GM23338 (cell line): ENCODE measurements around the gene DTD1. TPM values are rescaled to one million over a fixed set of nuclear protein-coding genes. Genes with fewer than 3 reads are reported as not detected.

Experiments used
- ATAC-seq: fragments of 200-7000 bp; cut with Tn5 transposase; 3 replicates; pipeline ENCODE4 v1.9.1; 2020
- DNase-seq: peaks from one replicate; pipeline ENCODE4 v3.0.0-alpha.2; 2015; ENCODE audit warnings: low spot score
- H2AFZ ChIP-seq: fragments of 200-600 bp; sonication (generic); 2 replicates; pipeline ENCODE4 v1.8.0; 2016; ENCODE audit warnings: antibody characterized with exemption, mild to moderate bottlenecking, moderate library complexity
- H3F3A ChIP-seq: fragments of 200-600 bp; sonication (generic); replicated peaks from 2 replicates; pipeline ENCODE4 v1.8.0; 2017; ENCODE audit warnings: antibody characterized with exemption, mixed run types, low read depth
- H3K27ac ChIP-seq: fragments of 200-600 bp; sonication (generic); 2 replicates; pipeline ENCODE4 v1.6.1; 2016; ENCODE audit warnings: low read depth
- H3K27me3 ChIP-seq: fragments of 200-600 bp; sonication (generic); 2 replicates; pipeline ENCODE4 v1.8.0; 2016; ENCODE audit warnings: mild to moderate bottlenecking, mixed run types, moderate library complexity; ENCODE audit not compliant: insufficient read depth
- H3K36me3 ChIP-seq: fragments of 200-600 bp; sonication (generic); 2 replicates; pipeline ENCODE4 v1.8.0; 2016; ENCODE audit warnings: mild to moderate bottlenecking; ENCODE audit not compliant: insufficient read depth
- H3K4me1 ChIP-seq: fragments of 200-600 bp; sonication (generic); 2 replicates; pipeline ENCODE4 v1.8.0; 2016; ENCODE audit warnings: mild to moderate bottlenecking, moderate library complexity; ENCODE audit not compliant: insufficient read depth
- H3K4me2 ChIP-seq: fragments of 200-600 bp; sonication (generic); 2 replicates; pipeline ENCODE4 v1.7.1; 2017; ENCODE audit warnings: mixed run types
- H3K4me3 ChIP-seq: fragments of 200-600 bp; sonication (generic); 2 replicates; pipeline ENCODE4 v1.6.1; 2016; ENCODE audit warnings: mixed run types
- H3K79me2 ChIP-seq: fragments of 200-600 bp; sonication (generic); replicated peaks from 2 replicates; pipeline ENCODE4 v1.8.0; 2017; ENCODE audit warnings: mild to moderate bottlenecking; ENCODE audit not compliant: insufficient read depth
- H3K9me2 ChIP-seq: fragments of 200-600 bp; sonication (generic); 2 replicates; pipeline ENCODE4 v1.8.0; 2017; ENCODE audit not compliant: insufficient read depth
- H4K20me1 ChIP-seq: fragments of 200-600 bp; sonication (generic); replicated peaks from 2 replicates; pipeline ENCODE4 v1.8.0; 2017; ENCODE audit warnings: mild to moderate bottlenecking; ENCODE audit not compliant: insufficient read depth
- H3K27ac Mint-ChIP-seq: 2 replicates; pipeline ENCODE4 v1.8.0; 2020; ENCODE audit warnings: inconsistent platforms, mild to moderate bottlenecking, moderate library complexity, mixed read lengths
- H3K27me3 Mint-ChIP-seq: 3 replicates; pipeline ENCODE4 v1.8.0; 2022; ENCODE audit warnings: low read depth, mild to moderate bottlenecking, moderate library complexity, mixed read lengths, inconsistent platforms; ENCODE audit not compliant: insufficient read depth, poor library complexity
- H3K36me3 Mint-ChIP-seq: 3 replicates; pipeline ENCODE4 v1.8.0; 2021; ENCODE audit warnings: low read depth, mild to moderate bottlenecking, inconsistent platforms, moderate library complexity, mixed read lengths
- H3K4me1 Mint-ChIP-seq: 3 replicates; pipeline ENCODE4 v1.8.0; 2020; ENCODE audit warnings: mild to moderate bottlenecking, inconsistent platforms, mixed read lengths
- H3K4me3 Mint-ChIP-seq: 3 replicates; pipeline ENCODE4 v1.8.0; 2021; ENCODE audit warnings: moderate library complexity, mild to moderate bottlenecking, inconsistent platforms, mixed read lengths
- H3K9me3 Mint-ChIP-seq: 3 replicates; pipeline ENCODE4 v1.8.0; 2020; ENCODE audit warnings: moderate library complexity, mild to moderate bottlenecking, inconsistent platforms, mixed read lengths
- CREB1 ChIP-seq: fragments of 250-450 bp; sonication (Bioruptor Pico); IDR thresholded peaks from 2 replicates; pipeline ENCODE4 v1.5.0; 2020; ENCODE audit warnings: low read depth, mild to moderate bottlenecking, moderate library complexity
- CTCF ChIP-seq, 2 experiments: fragments of 200-600 bp in 1 of 2; sonication (generic) in 1 of 2; conservative IDR thresholded peaks; 2 replicates each; pipeline versions ENCODE4 v1.5.1 to v1.6.1; 2016 to 2017; ENCODE audit warnings: antibody characterized with exemption in 2 of 2, low read depth in 2 of 2, mild to moderate bottlenecking in 2 of 2, moderate library complexity in 1 of 2
- EZH2 ChIP-seq: fragments of 200-600 bp; sonication (generic); IDR thresholded peaks from one replicate; pipeline ENCODE4 v1.8.0; 2017; ENCODE audit warnings: antibody characterized with exemption, mild to moderate bottlenecking, low read depth; ENCODE audit not compliant: unreplicated experiment
- EZH2phosphoT487 ChIP-seq: fragments of 200-600 bp; sonication (generic); IDR thresholded peaks from one replicate; pipeline ENCODE4 v1.8.1; 2018; ENCODE audit warnings: antibody characterized with exemption; ENCODE audit not compliant: unreplicated experiment
- JUNB ChIP-seq: IDR thresholded peaks from one replicate; pipeline ENCODE4 v1.6.1; 2016; ENCODE audit warnings: antibody characterized with exemption; ENCODE audit not compliant: unreplicated experiment
- NANOG ChIP-seq: IDR thresholded peaks from 2 replicates; pipeline ENCODE4 v1.6.1; 2016; ENCODE audit warnings: antibody characterized with exemption, borderline replicate concordance
- POLR2AphosphoS5 ChIP-seq: IDR thresholded peaks from 2 replicates; pipeline ENCODE4 v1.6.1; 2016; ENCODE audit warnings: antibody characterized with exemption, low read depth
- STAT1 ChIP-seq: IDR thresholded peaks from one replicate; pipeline ENCODE4 v1.6.1; 2016; ENCODE audit warnings: antibody characterized with exemption; ENCODE audit not compliant: unreplicated experiment
- ZNF114 ChIP-seq: fragments of 250-450 bp; sonication (Bioruptor Pico); IDR thresholded peaks from 2 replicates; pipeline ENCODE4 v1.5.0; 2020; ENCODE audit warnings: mild to moderate bottlenecking, moderate library complexity
- ZNF331 ChIP-seq: fragments of 250-450 bp; sonication (Bioruptor Pico); IDR thresholded peaks from 2 replicates; pipeline ENCODE4 v1.5.0; 2020; ENCODE audit warnings: low read depth, mild to moderate bottlenecking, moderate library complexity
- polyA plus RNA-seq: library from polyadenylated mRNA; unstranded; fragments of >200 nt; fragmentation: Nextera tagmentation; extraction: Ambion mirVana; gene quantifications from 2 replicates; pipeline ENCODE4 v1.2.1, GENCODE V29; 2016
- total RNA-seq: library from RNA; depleted of rRNA; stranded (reverse); fragments of >200 nt; shearing (Covaris generic); gene quantifications from 2 replicates; pipeline ENCODE4 v1.2.3, GENCODE V29; 2014
- TF ChIP-seq, protein P1 (sequence below): fragments of 250-450 bp; sonication (Bioruptor Pico); IDR thresholded peaks from 2 replicates; pipeline ENCODE4 v1.5.0; 2020; ENCODE audit warnings: mild to moderate bottlenecking, moderate library complexity
- TF ChIP-seq, protein P2 (sequence below): IDR thresholded peaks from 2 replicates; pipeline ENCODE4 v1.6.1; 2016; ENCODE audit warnings: antibody characterized with exemption
- TF ChIP-seq, protein P3 (sequence below): IDR thresholded peaks from one replicate; pipeline ENCODE4 v1.6.1; 2018; ENCODE audit warnings: antibody characterized with exemption; ENCODE audit not compliant: unreplicated experiment

The DTD1 gene
- total and polyA plus RNA-seq, 2 experiments from 2014 or later = 69.8 to 74.0 TPM

DNA sequence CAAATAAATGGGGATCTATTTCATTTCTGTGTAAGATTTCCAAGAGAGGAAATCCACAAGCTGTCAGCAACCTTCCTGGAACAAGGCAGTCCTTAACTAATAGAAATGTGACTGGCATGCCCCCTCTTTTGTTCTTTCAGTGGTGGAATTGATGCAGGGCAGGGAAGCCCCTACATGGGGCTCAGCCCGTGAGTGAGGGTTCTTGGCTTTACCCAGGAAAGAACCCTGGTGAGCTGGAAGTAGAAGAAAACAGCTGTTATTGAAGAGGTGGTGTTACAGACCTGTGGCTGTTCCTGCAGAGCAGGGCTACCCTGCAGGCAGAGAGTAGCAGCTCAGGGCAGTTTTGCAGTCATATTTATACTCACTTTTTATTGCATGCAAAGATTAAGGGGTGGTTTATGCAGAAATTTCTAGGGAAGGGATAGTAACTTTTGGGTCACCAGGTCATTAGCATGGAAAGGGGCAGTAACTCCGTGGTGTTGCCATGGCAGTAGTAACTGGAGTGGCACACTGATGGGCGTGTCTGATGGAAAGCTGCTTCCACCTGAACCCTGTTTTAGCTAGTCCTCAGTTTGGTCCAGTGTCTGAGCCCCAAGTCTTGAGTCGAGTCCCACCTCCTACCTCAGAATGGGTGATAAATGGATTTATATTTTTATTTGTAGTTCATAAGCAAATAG, 137.1 kb downstream of the DTD1 start:
- Histone ChIP-seq H2AFZ (no peak overlapping the region), H4K20me1 (no peaks in the 10 kb centered on the region), H3K4me1 (no peaks in the 10 kb centered on the region), H3K27me3 (no peaks in the 10 kb centered on the region), H3K4me3 (no peak overlapping the region), H3F3A (no peaks in the 10 kb centered on the region), H3K4me2 (no peak overlapping the region), H3K36me3 (no peaks in the 10 kb centered on the region), H3K27ac (no peak overlapping the region), H3K9me2 (no peaks in the 10 kb centered on the region), H3K79me2 (no peaks in the 10 kb centered on the region)
- peaks cover 4% of the 10 kb centered on the region for H3K27me3 Mint-ChIP-seq
- peaks cover 7% of the 10 kb centered on the region; the same call in 2 of the 3 replicates for H3K36me3 Mint-ChIP-seq
- TF ChIP-seq, protein P1, sequence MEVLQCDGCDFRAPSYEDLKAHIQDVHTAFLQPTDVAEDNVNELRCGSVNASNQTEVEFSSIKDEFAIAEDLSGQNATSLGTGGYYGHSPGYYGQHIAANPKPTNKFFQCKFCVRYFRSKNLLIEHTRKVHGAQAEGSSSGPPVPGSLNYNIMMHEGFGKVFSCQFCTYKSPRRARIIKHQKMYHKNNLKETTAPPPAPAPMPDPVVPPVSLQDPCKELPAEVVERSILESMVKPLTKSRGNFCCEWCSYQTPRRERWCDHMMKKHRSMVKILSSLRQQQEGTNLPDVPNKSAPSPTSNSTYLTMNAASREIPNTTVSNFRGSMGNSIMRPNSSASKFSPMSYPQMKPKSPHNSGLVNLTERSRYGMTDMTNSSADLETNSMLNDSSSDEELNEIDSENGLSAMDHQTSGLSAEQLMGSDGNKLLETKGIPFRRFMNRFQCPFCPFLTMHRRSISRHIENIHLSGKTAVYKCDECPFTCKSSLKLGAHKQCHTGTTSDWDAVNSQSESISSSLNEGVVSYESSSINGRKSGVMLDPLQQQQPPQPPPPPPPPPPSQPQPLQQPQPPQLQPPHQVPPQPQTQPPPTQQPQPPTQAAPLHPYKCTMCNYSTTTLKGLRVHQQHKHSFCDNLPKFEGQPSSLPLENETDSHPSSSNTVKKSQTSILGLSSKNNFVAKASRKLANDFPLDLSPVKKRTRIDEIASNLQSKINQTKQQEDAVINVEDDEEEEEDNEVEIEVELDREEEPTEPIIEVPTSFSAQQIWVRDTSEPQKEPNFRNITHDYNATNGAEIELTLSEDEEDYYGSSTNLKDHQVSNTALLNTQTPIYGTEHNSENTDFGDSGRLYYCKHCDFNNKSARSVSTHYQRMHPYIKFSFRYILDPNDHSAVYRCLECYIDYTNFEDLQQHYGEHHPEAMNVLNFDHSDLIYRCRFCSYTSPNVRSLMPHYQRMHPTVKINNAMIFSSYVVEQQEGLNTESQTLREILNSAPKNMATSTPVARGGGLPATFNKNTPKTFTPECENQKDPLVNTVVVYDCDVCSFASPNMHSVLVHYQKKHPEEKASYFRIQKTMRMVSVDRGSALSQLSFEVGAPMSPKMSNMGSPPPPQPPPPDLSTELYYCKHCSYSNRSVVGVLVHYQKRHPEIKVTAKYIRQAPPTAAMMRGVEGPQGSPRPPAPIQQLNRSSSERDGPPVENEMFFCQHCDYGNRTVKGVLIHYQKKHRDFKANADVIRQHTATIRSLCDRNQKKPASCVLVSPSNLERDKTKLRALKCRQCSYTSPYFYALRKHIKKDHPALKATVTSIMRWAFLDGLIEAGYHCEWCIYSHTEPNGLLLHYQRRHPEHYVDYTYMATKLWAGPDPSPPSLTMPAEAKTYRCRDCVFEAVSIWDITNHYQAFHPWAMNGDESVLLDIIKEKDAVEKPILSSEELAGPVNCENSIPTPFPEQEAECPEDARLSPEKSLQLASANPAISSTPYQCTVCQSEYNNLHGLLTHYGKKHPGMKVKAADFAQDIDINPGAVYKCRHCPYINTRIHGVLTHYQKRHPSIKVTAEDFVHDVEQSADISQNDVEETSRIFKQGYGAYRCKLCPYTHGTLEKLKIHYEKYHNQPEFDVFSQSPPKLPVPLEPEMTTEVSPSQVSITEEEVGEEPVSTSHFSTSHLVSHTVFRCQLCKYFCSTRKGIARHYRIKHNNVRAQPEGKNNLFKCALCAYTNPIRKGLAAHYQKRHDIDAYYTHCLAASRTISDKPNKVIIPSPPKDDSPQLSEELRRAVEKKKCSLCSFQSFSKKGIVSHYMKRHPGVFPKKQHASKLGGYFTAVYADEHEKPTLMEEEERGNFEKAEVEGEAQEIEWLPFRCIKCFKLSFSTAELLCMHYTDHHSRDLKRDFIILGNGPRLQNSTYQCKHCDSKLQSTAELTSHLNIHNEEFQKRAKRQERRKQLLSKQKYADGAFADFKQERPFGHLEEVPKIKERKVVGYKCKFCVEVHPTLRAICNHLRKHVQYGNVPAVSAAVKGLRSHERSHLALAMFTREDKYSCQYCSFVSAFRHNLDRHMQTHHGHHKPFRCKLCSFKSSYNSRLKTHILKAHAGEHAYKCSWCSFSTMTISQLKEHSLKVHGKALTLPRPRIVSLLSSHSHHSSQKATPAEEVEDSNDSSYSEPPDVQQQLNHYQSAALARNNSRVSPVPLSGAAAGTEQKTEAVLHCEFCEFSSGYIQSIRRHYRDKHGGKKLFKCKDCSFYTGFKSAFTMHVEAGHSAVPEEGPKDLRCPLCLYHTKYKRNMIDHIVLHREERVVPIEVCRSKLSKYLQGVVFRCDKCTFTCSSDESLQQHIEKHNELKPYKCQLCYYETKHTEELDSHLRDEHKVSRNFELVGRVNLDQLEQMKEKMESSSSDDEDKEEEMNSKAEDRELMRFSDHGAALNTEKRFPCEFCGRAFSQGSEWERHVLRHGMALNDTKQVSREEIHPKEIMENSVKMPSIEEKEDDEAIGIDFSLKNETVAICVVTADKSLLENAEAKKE (CRISPR knock-in tag) = no peak
- no peak for TF ChIP-seq POLR2AphosphoS5
- TF ChIP-seq, protein P2, sequence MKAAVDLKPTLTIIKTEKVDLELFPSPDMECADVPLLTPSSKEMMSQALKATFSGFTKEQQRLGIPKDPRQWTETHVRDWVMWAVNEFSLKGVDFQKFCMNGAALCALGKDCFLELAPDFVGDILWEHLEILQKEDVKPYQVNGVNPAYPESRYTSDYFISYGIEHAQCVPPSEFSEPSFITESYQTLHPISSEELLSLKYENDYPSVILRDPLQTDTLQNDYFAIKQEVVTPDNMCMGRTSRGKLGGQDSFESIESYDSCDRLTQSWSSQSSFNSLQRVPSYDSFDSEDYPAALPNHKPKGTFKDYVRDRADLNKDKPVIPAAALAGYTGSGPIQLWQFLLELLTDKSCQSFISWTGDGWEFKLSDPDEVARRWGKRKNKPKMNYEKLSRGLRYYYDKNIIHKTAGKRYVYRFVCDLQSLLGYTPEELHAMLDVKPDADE = no peak
- no peak for TF ChIP-seq STAT1
- TF ChIP-seq, protein P3, sequence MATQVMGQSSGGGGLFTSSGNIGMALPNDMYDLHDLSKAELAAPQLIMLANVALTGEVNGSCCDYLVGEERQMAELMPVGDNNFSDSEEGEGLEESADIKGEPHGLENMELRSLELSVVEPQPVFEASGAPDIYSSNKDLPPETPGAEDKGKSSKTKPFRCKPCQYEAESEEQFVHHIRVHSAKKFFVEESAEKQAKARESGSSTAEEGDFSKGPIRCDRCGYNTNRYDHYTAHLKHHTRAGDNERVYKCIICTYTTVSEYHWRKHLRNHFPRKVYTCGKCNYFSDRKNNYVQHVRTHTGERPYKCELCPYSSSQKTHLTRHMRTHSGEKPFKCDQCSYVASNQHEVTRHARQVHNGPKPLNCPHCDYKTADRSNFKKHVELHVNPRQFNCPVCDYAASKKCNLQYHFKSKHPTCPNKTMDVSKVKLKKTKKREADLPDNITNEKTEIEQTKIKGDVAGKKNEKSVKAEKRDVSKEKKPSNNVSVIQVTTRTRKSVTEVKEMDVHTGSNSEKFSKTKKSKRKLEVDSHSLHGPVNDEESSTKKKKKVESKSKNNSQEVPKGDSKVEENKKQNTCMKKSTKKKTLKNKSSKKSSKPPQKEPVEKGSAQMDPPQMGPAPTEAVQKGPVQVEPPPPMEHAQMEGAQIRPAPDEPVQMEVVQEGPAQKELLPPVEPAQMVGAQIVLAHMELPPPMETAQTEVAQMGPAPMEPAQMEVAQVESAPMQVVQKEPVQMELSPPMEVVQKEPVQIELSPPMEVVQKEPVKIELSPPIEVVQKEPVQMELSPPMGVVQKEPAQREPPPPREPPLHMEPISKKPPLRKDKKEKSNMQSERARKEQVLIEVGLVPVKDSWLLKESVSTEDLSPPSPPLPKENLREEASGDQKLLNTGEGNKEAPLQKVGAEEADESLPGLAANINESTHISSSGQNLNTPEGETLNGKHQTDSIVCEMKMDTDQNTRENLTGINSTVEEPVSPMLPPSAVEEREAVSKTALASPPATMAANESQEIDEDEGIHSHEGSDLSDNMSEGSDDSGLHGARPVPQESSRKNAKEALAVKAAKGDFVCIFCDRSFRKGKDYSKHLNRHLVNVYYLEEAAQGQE = no peak
- TF ChIP-seq CTCF (conservative IDR thresholded peaks at IDR 0.05; ENCODE audit: low read depth in 2 of 2) = no peak
- TF ChIP-seq ZNF114 (CRISPR knock-in tag) = no peak
- TF ChIP-seq EZH2phosphoT487 = no peak
- TF ChIP-seq NANOG = no peak
- no peak for TF ChIP-seq CREB1 (CRISPR knock-in tag)
- TF ChIP-seq EZH2 = no peak
- TF ChIP-seq ZNF331 = no peak
- no peak for TF ChIP-seq JUNB
- ATAC-seq = peak; percentile 82
- no peak overlapping the region for H3K4me3 Mint-ChIP-seq
- peak; percentile 22 for DNase-seq
- H3K27ac Mint-ChIP-seq = no peak overlapping the region
- H3K9me3 Mint-ChIP-seq = peaks cover 5% of the 10 kb centered on the region; the same call in 2 of the 3 replicates
- H3K4me1 Mint-ChIP-seq = peaks cover 32% of the 10 kb centered on the region; the same call in 2 of the 3 replicates
